ENCODE measurements around the gene SLC35F6.

The SLC35F6 gene

GRCh38 chr2:26822877-26823276 lies 58.8 kb downstream of the SLC35F6 start:
- TF ChIP-seq EZH2 (optimal IDR thresholded peaks at IDR 0.05; ENCODE audit: low read depth, low read length), result no peak
- no peak for TF ChIP-seq CTCF (IDR thresholded peaks at IDR 0.05; ENCODE audit: low read length)
- no peak for TF ChIP-seq EZH2phosphoT487 (IDR thresholded peaks at IDR 0.05; ENCODE audit: low read length)
- Histone ChIP-seq H4K20me1 (ENCODE audit: insufficient read depth, low read length) (no peaks in the 10 kb centered on the region), H3K9ac (ENCODE audit: low read length) (no peak overlapping the region), H3K79me2 (ENCODE audit: low read length) (no peaks in the 10 kb centered on the region), H3K4me3 (ENCODE audit: low read length) (no peak overlapping the region), H3K4me1 (ENCODE audit: low read length) (no peaks in the 10 kb centered on the region), H3K27me3 (replicated peaks; ENCODE audit: insufficient read depth, low read length) (peaks cover 4% of the 10 kb centered on the region), H3K9me3 (replicated peaks; ENCODE audit: insufficient read depth, low read length) (no peaks in the 10 kb centered on the region), H2AFZ (ENCODE audit: low read length) (no peak overlapping the region), H3K9me2 (replicated peaks; ENCODE audit: insufficient read depth, low read length) (no peaks in the 10 kb centered on the region), H3F3A (ENCODE audit: insufficient read depth, low read length) (no peaks in the 10 kb centered on the region), H3K27ac (ENCODE audit: low read length) (no peak overlapping the region), H3K36me3 (replicated peaks; ENCODE audit: insufficient read depth, low read length) (no peaks in the 10 kb centered on the region), H3K4me2 (ENCODE audit: low read depth, low read length) (no peak overlapping the region)
- DNase-seq, result no peak

All from MM.1S (cell line).